Ectodermal cell (in vitro differentiated cells): ENCODE results near the gene ZYX.
"Not testable (repeated sequence)": the region's sequence is repeated elsewhere in the genome, so short reads cannot be mapped to it uniquely, and the experiment has no call there.

Experiments used
- H3K27ac ChIP-seq: 2 replicates; pipeline ENCODE4 v1.7.0; 2013; ENCODE audit warnings: mild to moderate bottlenecking, low read depth, low read length; ENCODE audit not compliant: insufficient read depth, poor library complexity, severe bottlenecking
- H3K27me3 ChIP-seq: 2 replicates; pipeline ENCODE4 v1.7.0; 2013; ENCODE audit warnings: mild to moderate bottlenecking, low read length; ENCODE audit not compliant: insufficient read depth, control insufficient read depth, poor library complexity, severe bottlenecking
- H3K36me3 ChIP-seq: one replicate; pipeline ENCODE4 v1.7.0; 2013; ENCODE audit warnings: low read length; ENCODE audit not compliant: control insufficient read depth, insufficient read depth
- H3K4me1 ChIP-seq: one replicate; pipeline ENCODE4 v1.7.0; 2013; ENCODE audit warnings: low read length; ENCODE audit not compliant: control insufficient read depth, insufficient read depth
- H3K4me3 ChIP-seq: 2 replicates; pipeline ENCODE4 v1.7.0; 2013; ENCODE audit warnings: low read depth, low read length, control low read depth; ENCODE audit not compliant: insufficient read depth
- H3K9me3 ChIP-seq: 2 replicates; pipeline ENCODE4 v1.7.0; 2013; ENCODE audit warnings: mild to moderate bottlenecking, low read length, moderate library complexity; ENCODE audit not compliant: control insufficient read depth
- WGBS, 2 experiments: methylation state at CpG; one replicate each; pipeline ENCODE4 v1.1.7; 2013; ENCODE audit warnings: missing lambda C conversion rate in 2 of 2; 5-methylcytosine and 5-hydroxymethylcytosine counted together

The ZYX gene

GRCh38 chr7:143419880-143420279 is 38.7 kb downstream of the ZYX start:
- no peaks in the 10 kb centered on the region for H3K36me3 ChIP-seq
- no peak overlapping the region for H3K4me3 ChIP-seq
- no peaks in the 10 kb centered on the region for H3K27me3 ChIP-seq
- H3K9me3 ChIP-seq: no peaks in the 10 kb centered on the region
- WGBS, 2 experiments: 90 to 98% methylated on average over 4 of the region's 4 CpGs
- no peaks in the 10 kb centered on the region for H3K4me1 ChIP-seq
- H3K27ac ChIP-seq: no peak overlapping the region

- WGBS, 2 experiments: 62 to 64% methylated on average over 3 of the region's 3 CpGs
- H3K27me3 ChIP-seq: not testable (repeated sequence)
Measured at GRCh38 chr7:143420624-143421023, 39.5 kb downstream of the ZYX start.

GRCh38 chr7:143422033-143422432 is 40.9 kb downstream of the ZYX start:
- H3K27ac ChIP-seq: no peak overlapping the region
- WGBS, 2 experiments: 93 to 95% methylated on average over 3 of the region's 3 CpGs
- no peaks in the 10 kb centered on the region for H3K36me3 ChIP-seq
- H3K4me3 ChIP-seq: no peak overlapping the region
- no peaks in the 10 kb centered on the region for H3K4me1 ChIP-seq
- no peaks in the 10 kb centered on the region for H3K27me3 ChIP-seq
- no peaks in the 10 kb centered on the region for H3K9me3 ChIP-seq

More at GRCh38 chr7:143420624-143421023, 39.5 kb downstream of the ZYX start:
- H3K27ac ChIP-seq, H3K36me3 ChIP-seq, H3K9me3 ChIP-seq, H3K4me3 ChIP-seq, H3K4me1 ChIP-seq: not testable (repeated sequence)

- WGBS, 2 experiments: 94 to 96% methylated on average over 34 of the region's 34 CpGs
- H3K27me3 ChIP-seq, H3K36me3 ChIP-seq: not testable (repeated sequence)
Measured at GRCh38 chr7:143424476-143424875, 43.3 kb downstream of the ZYX start.

GRCh38 chr7:143426479-143427142 is 45.5 kb downstream of the ZYX start:
- Histone ChIP-seq H3K9me3 (no peaks in the 10 kb centered on the region), H3K36me3 (no peaks in the 10 kb centered on the region), H3K4me1 (no peaks in the 10 kb centered on the region), H3K27ac (no peak overlapping the region), H3K4me3 (no peak overlapping the region), H3K27me3 (no peaks in the 10 kb centered on the region)
- 91 to 97% methylated on average over 2 of the region's 2 CpGs for WGBS, 2 experiments

More at GRCh38 chr7:143424476-143424875, 43.3 kb downstream of the ZYX start:
- not testable (repeated sequence) for H3K27ac ChIP-seq, H3K4me3 ChIP-seq, H3K4me1 ChIP-seq, H3K9me3 ChIP-seq

- Histone ChIP-seq H3K9me3 (no peaks in the 10 kb centered on the region), H3K27me3 (no peaks in the 10 kb centered on the region), H3K4me1 (no peaks in the 10 kb centered on the region), H3K4me3 (no peak overlapping the region), H3K27ac (no peak overlapping the region), H3K36me3 (no peaks in the 10 kb centered on the region)
- 94 to 95% methylated on average over 10 of the region's 10 CpGs for whole genome bisulfite sequencing, 2 experiments
Measured at GRCh38 chr7:143429770-143430698, 48.9 kb downstream of the ZYX start.

- 71% methylated on average over 2 of the region's 2 CpGs for WGBS, 2 experiments
- no peaks in the 10 kb centered on the region for H3K4me1 ChIP-seq
Measured at GRCh38 chr7:143431109-143431508, 50.0 kb downstream of the ZYX start.

GRCh38 chr7:143433759-143434158 is 52.6 kb downstream of the ZYX start:
- Histone ChIP-seq H3K36me3 (no peaks in the 10 kb centered on the region), H3K27me3 (no peaks in the 10 kb centered on the region)
- 94 to 95% methylated on average over 3 of the region's 4 CpGs for WGBS, 2 experiments

More at GRCh38 chr7:143431109-143431508, 50.0 kb downstream of the ZYX start:
- no peaks in the 10 kb centered on the region for H3K36me3 ChIP-seq
- H3K27me3 ChIP-seq: no peaks in the 10 kb centered on the region
- H3K27ac ChIP-seq: no peak overlapping the region
- no peak overlapping the region for H3K4me3 ChIP-seq
- no peaks in the 10 kb centered on the region for H3K9me3 ChIP-seq

GRCh38 chr7:143434660-143435059 is 53.5 kb downstream of the ZYX start:
- WGBS, 2 experiments: 95 to 97% methylated on average over 9 of the region's 9 CpGs
- Histone ChIP-seq H3K27ac (no peak overlapping the region), H3K27me3 (no peaks in the 10 kb centered on the region), H3K36me3 (no peaks in the 10 kb centered on the region), H3K9me3 (no peaks in the 10 kb centered on the region), H3K4me1 (no peaks in the 10 kb centered on the region), H3K4me3 (no peak overlapping the region)

More at GRCh38 chr7:143433759-143434158, 52.6 kb downstream of the ZYX start:
- no peak overlapping the region for H3K27ac ChIP-seq
- no peak overlapping the region for H3K4me3 ChIP-seq
- H3K4me1 ChIP-seq: no peaks in the 10 kb centered on the region
- H3K9me3 ChIP-seq: no peaks in the 10 kb centered on the region

GRCh38 chr7:143435266-143435665 is 54.1 kb downstream of the ZYX start:
- H3K4me1 ChIP-seq: no peaks in the 10 kb centered on the region
- no peaks in the 10 kb centered on the region for H3K36me3 ChIP-seq
- H3K27ac ChIP-seq: no peak overlapping the region
- no peaks in the 10 kb centered on the region for H3K27me3 ChIP-seq
- H3K9me3 ChIP-seq: no peaks in the 10 kb centered on the region
- WGBS, 2 experiments: 95 to 97% methylated on average over 2 of the region's 2 CpGs
- H3K4me3 ChIP-seq: no peak overlapping the region
